ENCODE results near the gene VPS37C. TPM values are rescaled to one million over a fixed set of nuclear protein-coding genes. Genes with fewer than 3 reads are reported as not detected.

The VPS37C gene
- total RNA-seq, 1 experiment from 2014 or later, result 23.1 TPM

- ChIA-PET CTCF (no interaction called here), RAD21 (ENCODE audit: low non-redundant PET in 1 of 2, low total read pairs in 2 of 2, uncharacterized antibody in 2 of 2, unreplicated experiment in 2 of 2) (no interaction called here), POLR2A (no interaction called here)
- H3K9me2 ChIP-seq (ENCODE audit: insufficient read depth), result no peaks in the 10 kb centered on the region
- ATAC-seq (no peak), DNase-seq (ENCODE audit: low read depth, low spot score) (no peak)
- H3K79me2 ChIP-seq (ENCODE audit: insufficient read depth, low read length), result no peaks in the 10 kb centered on the region
- no peak overlapping the region for H3K9ac ChIP-seq (ENCODE audit: low read length)
- no peak overlapping the region for H3K4me2 ChIP-seq (ENCODE audit: low read length)
- intact Hi-C loops (cut with micrococcal nuclease), result no loop called here
- no peaks in the 10 kb centered on the region for H3K9me3 ChIP-seq (ENCODE audit: control insufficient read depth in 1 of 2, insufficient read depth in 1 of 2, low read depth in 1 of 2, low read length in 2 of 2)
- TF ChIP-seq SRF (IDR thresholded peaks at IDR 0.05; ENCODE audit: low read depth) (no peak), EZH2phosphoT487 (IDR thresholded peaks at IDR 0.05; ENCODE audit: borderline replicate concordance) (no peak), TCF7L2 (IDR thresholded peaks at IDR 0.05; ENCODE audit: borderline replicate concordance, extremely low read depth, insufficient read depth, insufficient read length) (no peak)
- peaks cover 0 to 6% of the 10 kb centered on the region in 2 experiments; a peak in 2 of 4 replicates for H3K4me1 ChIP-seq (ENCODE audit: control insufficient read depth in 1 of 2, insufficient read depth in 2 of 2, low read length in 2 of 2)
- H3K36me3 ChIP-seq (ENCODE audit: control insufficient read depth in 1 of 2, insufficient read depth in 2 of 2, low read length in 2 of 2), result no peaks in the 10 kb centered on the region
- no peaks in the 10 kb centered on the region for H3K27me3 ChIP-seq (ENCODE audit: insufficient read depth, low read length)
- H3K27ac ChIP-seq (ENCODE audit: low read depth, low read length), result no peak overlapping the region
- no peak overlapping the region for H2AFZ ChIP-seq (ENCODE audit: low read depth, low read length, poor library complexity, severe bottlenecking)
- no TSS peak for BruUV-seq (replicated peaks)
- no peak overlapping the region for H3K4me3 ChIP-seq (replicated peaks in 1 of 2; ENCODE audit: low read depth in 1 of 2, low read length in 2 of 2)
- no peaks in the 10 kb centered on the region for H4K20me1 ChIP-seq (ENCODE audit: insufficient read depth)
Observed at GRCh38 chr11:61087426-61088119, 73.7 kb downstream of the VPS37C start.

- ChIA-PET POLR2A (no interaction called here), CTCF (no interaction called here), RAD21 (ENCODE audit: low non-redundant PET in 1 of 2, low total read pairs in 2 of 2, uncharacterized antibody in 2 of 2, unreplicated experiment in 2 of 2) (no interaction called here)
- Histone ChIP-seq H3K36me3 (ENCODE audit: control insufficient read depth in 1 of 2, insufficient read depth in 2 of 2, low read length in 2 of 2) (no peaks in the 10 kb centered on the region), H3K4me2 (ENCODE audit: low read length) (no peak overlapping the region), H3K9me2 (ENCODE audit: insufficient read depth) (no peaks in the 10 kb centered on the region), H3K4me3 (replicated peaks in 1 of 2; ENCODE audit: low read depth in 1 of 2, low read length in 2 of 2) (no peak overlapping the region), H3K4me1 (ENCODE audit: control insufficient read depth in 1 of 2, insufficient read depth in 2 of 2, low read length in 2 of 2) (no peaks in the 10 kb centered on the region), H2AFZ (ENCODE audit: low read depth, low read length, poor library complexity, severe bottlenecking) (no peak overlapping the region), H3K9ac (ENCODE audit: low read length) (no peak overlapping the region), H3K79me2 (ENCODE audit: insufficient read depth, low read length) (no peaks in the 10 kb centered on the region), H3K27me3 (ENCODE audit: insufficient read depth, low read length) (no peaks in the 10 kb centered on the region), H3K9me3 (ENCODE audit: control insufficient read depth in 1 of 2, insufficient read depth in 1 of 2, low read depth in 1 of 2, low read length in 2 of 2) (no peaks in the 10 kb centered on the region), H3K27ac (ENCODE audit: low read depth, low read length) (no peak overlapping the region), H4K20me1 (ENCODE audit: insufficient read depth) (no peaks in the 10 kb centered on the region)
- DNase-seq (ENCODE audit: low read depth, low spot score), result no peak
- no peak for TF ChIP-seq CTCF (IDR thresholded peaks at IDR 0.05 in 2 of 3, conservative IDR thresholded peaks at IDR 0.05 in 1 of 3; ENCODE audit: borderline replicate concordance in 1 of 3, insufficient read depth in 1 of 3, low read depth in 2 of 3, low read length in 2 of 3)
- TF ChIP-seq RAD21 (IDR thresholded peaks at IDR 0.05; ENCODE audit: low read depth), result peak; percentile 9; the same call in 1 of the 2 replicates
- no peak for ATAC-seq
- intact Hi-C loops (cut with micrococcal nuclease), result loop anchor here (5.0 kb wide), 1 partner anchor 104 kb away; no protein-coding TSS in a partner anchor
- BruUV-seq (replicated peaks), result no TSS peak
Observed at GRCh38 chr11:61083601-61084147, 77.6 kb downstream of the VPS37C start.

All from HCT116 (cell line).